ENCODE results near the gene ZFP3.
"Not testable (repeated sequence)": the region's sequence is repeated elsewhere in the genome, so short reads cannot be mapped to it uniquely, and the experiment has no call there.

ZFP3 gene

GRCh38 chr17:5139458-5139732 lies 61.1 kb downstream of the ZFP3 start:
- no peak for DNase-seq

DNA sequence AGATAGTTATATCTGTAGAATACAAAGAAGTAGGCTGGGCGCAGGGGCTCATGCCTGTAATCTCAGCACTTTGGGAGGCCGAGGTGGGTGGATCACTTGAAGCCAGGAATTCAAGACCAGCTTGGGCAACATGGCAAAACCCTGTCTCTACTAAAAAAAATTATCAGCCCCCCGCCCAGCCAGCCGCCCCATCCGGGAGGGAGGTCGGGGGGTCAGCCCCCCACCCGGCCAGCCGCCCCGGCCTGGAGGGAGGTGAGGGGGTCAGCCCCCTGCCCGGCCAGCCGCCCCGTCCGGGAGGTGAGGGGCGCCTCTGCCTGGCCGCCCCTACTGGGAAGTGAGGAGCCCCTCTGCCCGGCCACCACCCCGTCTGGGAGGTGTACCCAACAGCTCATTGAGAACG lies 64.6 kb downstream of the ZFP3 start:
- DNase-seq = not testable (repeated sequence)
